Lower lobe of right lung (tissue), 2 donors: ENCODE measurements around the gene MEX3A. TPM values are rescaled to one million over a fixed set of nuclear protein-coding genes. Genes with fewer than 3 reads are reported as not detected.

Experiments
- ATAC-seq, 2 donors: fragments of 200-7000 bp; cut with Tn5 transposase; one replicate each; pipeline ENCODE4 v1.9.1; 2020 to 2022; ENCODE audit warnings: mild to moderate bottlenecking in 2 of 2, moderate library complexity in 2 of 2
- DNase-seq: peaks from one replicate; pipeline ENCODE4 v3.0.0-alpha.2; 2020
- H3K27ac ChIP-seq: fragments of 200-600 bp; one replicate; pipeline ENCODE4 v1.8.0; 2022
- H3K27me3 ChIP-seq: fragments of 200-600 bp; one replicate; pipeline ENCODE4 v1.8.0; 2022; ENCODE audit warnings: low read depth
- H3K36me3 ChIP-seq: fragments of 200-600 bp; one replicate; pipeline ENCODE4 v1.8.0; 2022; ENCODE audit warnings: mild to moderate bottlenecking
- H3K4me1 ChIP-seq: fragments of 200-600 bp; one replicate; pipeline ENCODE4 v1.8.0; 2022
- H3K4me3 ChIP-seq: fragments of 200-600 bp; one replicate; pipeline ENCODE4 v1.8.0; 2022; ENCODE audit warnings: mild to moderate bottlenecking
- H3K9me3 ChIP-seq: fragments of 200-600 bp; one replicate; pipeline ENCODE4 v1.8.0; 2022
- intact Hi-C: fragments of 100-400 bp; cut with DNase I; formaldehyde crosslinking; loops from one replicate; pipeline ENCODE4 v1.11.0; 2022
- total RNA-seq: library from RNA; stranded (reverse); fragmentation: NEBNext Ultra II Directional; extraction: Animal tissue kit (Norgen Biotek cat#: 25700); gene quantifications from one replicate; pipeline ENCODE4 v1.2.1, GENCODE V29; 2021
- TF ChIP-seq, protein P1 (sequence below): fragments of 200-600 bp; IDR thresholded peaks from one replicate; pipeline ENCODE4 v1.8.0; 2022; ENCODE audit warnings: antibody characterized with exemption, mild to moderate bottlenecking
- donor health status: DM: no; HTN: yes; CAD: no; lungs with severe emphysema.

The MEX3A gene
- total RNA-seq, 1 donor from 2014 or later, result 0.74 TPM

DNA sequence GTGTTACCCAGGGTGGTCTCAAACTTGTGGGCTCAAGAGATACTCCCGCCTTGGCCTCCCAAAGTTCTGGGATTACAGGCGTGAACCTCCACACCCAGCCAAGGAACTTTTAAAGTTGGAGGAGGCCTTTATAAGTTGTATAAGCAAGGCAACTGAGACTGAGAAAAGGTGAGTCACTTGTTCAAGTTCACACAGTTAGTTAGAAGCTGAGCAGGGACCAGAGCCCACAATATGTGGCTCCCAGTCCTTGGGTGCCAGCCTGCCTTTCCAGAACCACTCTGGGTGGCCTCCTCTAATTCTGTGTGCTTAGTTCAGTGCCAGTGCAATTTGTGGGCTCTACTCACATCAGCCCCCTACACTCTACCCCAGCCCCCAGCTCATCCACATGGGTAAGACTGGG lies 17.6 kb downstream of the MEX3A start:
- no peaks in the 10 kb centered on the region for H3K9me3 ChIP-seq
- H3K27ac ChIP-seq, result no peak overlapping the region
- H3K4me3 ChIP-seq, result no peak overlapping the region
- no peaks in the 10 kb centered on the region for H3K4me1 ChIP-seq
- ATAC-seq (no peak), DNase-seq (no peak)
- H3K27me3 ChIP-seq, result no peaks in the 10 kb centered on the region
- TF ChIP-seq, protein P1, sequence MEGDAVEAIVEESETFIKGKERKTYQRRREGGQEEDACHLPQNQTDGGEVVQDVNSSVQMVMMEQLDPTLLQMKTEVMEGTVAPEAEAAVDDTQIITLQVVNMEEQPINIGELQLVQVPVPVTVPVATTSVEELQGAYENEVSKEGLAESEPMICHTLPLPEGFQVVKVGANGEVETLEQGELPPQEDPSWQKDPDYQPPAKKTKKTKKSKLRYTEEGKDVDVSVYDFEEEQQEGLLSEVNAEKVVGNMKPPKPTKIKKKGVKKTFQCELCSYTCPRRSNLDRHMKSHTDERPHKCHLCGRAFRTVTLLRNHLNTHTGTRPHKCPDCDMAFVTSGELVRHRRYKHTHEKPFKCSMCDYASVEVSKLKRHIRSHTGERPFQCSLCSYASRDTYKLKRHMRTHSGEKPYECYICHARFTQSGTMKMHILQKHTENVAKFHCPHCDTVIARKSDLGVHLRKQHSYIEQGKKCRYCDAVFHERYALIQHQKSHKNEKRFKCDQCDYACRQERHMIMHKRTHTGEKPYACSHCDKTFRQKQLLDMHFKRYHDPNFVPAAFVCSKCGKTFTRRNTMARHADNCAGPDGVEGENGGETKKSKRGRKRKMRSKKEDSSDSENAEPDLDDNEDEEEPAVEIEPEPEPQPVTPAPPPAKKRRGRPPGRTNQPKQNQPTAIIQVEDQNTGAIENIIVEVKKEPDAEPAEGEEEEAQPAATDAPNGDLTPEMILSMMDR, result no peak
- H3K36me3 ChIP-seq, result peaks cover 3% of the 10 kb centered on the region
- intact Hi-C loops, result no loop called here

DNA sequence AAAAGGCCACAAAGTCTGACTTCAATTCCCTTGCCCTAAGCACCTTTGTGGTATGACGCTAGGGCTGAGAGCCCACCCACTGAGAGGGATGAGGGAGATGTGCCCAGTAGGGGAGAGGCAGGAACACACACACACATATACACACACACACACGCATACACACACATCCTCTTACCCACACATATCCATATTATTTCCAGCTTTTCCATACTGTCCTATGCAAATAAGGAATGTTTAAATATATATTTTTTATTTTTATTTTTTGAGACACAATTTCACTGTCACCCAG lies 18.3 kb downstream of the MEX3A start:
- no peak for ATAC-seq
- intact Hi-C loops, result no loop called here
- DNase-seq, result no peak
- no peaks in the 10 kb centered on the region for H3K4me1 ChIP-seq
- no peak overlapping the region for H3K4me3 ChIP-seq
- TF ChIP-seq, protein P1, result no peak
- H3K36me3 ChIP-seq, result peaks cover under 1% of the 10 kb centered on the region
- no peak overlapping the region for H3K27ac ChIP-seq
- no peaks in the 10 kb centered on the region for H3K9me3 ChIP-seq
- H3K27me3 ChIP-seq, result no peaks in the 10 kb centered on the region

DNA sequence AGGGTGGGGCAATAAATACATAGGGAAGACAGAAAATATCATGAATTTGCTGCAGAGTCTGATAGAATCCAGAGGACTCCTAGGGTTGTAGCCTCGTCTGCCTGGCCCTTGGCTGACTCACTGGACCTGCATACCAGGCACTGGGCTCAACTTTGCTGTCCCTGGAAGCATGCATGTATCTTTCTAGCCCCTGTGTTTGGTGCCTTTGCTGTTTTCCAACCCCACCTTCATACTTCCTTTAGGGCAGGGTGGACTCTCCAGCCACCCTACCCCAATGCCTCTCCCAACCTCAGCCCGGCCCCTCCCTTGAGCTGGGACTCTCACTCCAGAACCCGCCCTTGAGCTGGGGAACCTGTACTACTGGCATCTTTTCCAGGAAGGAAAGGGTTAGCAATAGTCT lies 20.1 kb downstream of the MEX3A start:
- peaks cover 16% of the 10 kb centered on the region for H3K36me3 ChIP-seq
- TF ChIP-seq, protein P1, result no peak
- no peaks in the 10 kb centered on the region for H3K4me1 ChIP-seq
- no peaks in the 10 kb centered on the region for H3K9me3 ChIP-seq
- no peaks in the 10 kb centered on the region for H3K27me3 ChIP-seq
- intact Hi-C loops, result no loop called here
- H3K4me3 ChIP-seq, result peak overlapping the region; percentile 49
- H3K27ac ChIP-seq, result peak overlapping the region; percentile 58
- DNase-seq (no peak), ATAC-seq (peak in 1 of 2 donors; percentile 25)

DNA sequence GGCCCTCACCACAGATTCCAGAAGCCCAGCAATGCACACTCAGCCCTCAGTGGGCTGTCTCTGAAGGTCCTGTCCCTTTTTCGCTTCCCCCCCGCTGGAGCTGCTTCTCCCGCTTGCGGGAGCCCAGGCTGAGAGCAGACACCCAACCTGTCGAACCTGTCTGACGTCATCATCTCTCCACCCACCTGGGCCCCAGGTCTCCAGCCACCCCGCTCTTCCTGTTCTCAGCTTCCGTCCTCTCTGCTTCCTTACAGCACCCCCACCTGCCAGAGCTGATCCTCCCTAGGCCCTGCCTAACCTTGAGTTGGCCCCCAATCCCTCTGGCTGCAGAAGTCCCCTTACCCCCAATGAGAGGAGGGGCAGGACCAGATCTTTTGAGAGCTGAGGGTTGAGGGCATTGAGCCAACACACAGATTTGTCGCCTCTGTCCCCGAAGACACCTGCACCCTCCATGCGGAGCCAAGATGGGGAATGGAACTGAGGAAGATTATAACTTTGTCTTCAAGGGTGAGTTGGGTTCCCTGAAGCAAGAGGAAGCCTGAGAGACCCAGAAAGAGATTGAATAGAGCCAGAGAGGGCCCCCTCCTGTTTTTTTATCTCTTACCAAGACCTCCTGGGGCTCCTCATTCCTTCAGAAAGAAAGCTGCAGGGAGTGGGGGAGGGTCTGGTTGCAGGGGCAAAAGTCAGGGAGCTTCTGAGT lies 21.2 kb downstream of the MEX3A start, which contains the start of gene RAB25:
Gene RAB25 (plus strand): TSS at position 224 of the 700 bp plus-strand sequence. CDS start 241 bp downstream, at position 465.
- H3K27me3 ChIP-seq, result no peaks in the 10 kb centered on the region
- peaks cover 20% of the 10 kb centered on the region for H3K36me3 ChIP-seq
- ATAC-seq, result peak; percentile 90 to 95
- H3K27ac ChIP-seq, result peak within 1 kb of the TSS; percentile 58
- TF ChIP-seq, protein P1, result no peak
- H3K4me1 ChIP-seq, result peaks cover 4% of the 10 kb centered on the region
- intact Hi-C loops, result no loop called here
- peak within 1 kb of the TSS; percentile 49 for H3K4me3 ChIP-seq
- H3K9me3 ChIP-seq, result no peaks in the 10 kb centered on the region
- peak; percentile 84 for DNase-seq

DNA sequence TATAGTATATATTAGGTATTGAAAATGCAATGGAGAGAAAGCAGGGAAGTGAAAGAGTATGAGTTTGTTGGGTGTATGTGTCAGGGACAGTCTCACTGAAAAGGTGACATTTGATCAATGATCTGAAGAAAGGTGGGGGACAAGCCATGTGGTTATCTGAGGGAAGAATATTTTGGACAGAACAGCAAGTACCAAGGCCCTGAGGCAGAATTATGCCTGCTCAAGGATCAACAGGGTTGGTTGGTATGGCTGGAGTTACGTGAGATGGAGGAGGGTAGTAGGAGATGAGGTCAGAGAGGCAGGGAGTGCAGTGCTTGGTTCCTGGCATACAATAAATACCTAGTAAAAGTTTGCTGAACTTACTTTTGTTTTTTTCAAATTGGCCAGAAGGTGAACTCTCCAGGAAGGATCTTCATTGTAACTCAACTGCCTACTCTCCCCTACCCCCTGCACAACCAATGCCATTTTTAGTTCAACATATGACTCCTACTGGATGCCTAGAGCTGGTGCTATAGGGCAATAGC lies 25.9 kb downstream of the MEX3A start:
- intact Hi-C loops, result no loop called here
- H3K27ac ChIP-seq, result no peak overlapping the region
- no peaks in the 10 kb centered on the region for H3K27me3 ChIP-seq
- TF ChIP-seq, protein P1, result no peak
- H3K36me3 ChIP-seq, result peaks cover 20% of the 10 kb centered on the region
- ATAC-seq, result no peak
- H3K4me3 ChIP-seq, result no peak overlapping the region
- DNase-seq, result no peak
- no peaks in the 10 kb centered on the region for H3K9me3 ChIP-seq
- H3K4me1 ChIP-seq, result peaks cover 22% of the 10 kb centered on the region
